HEK293 (cell line): ENCODE data around the gene SLC32A1.

Experiments used
- CTCF ChIA-PET: fragments of 350-600 bp; formaldehyde crosslinking; extraction: SDS; loops from one replicate; lab custom pipeline; 2021; ENCODE audit warnings: antibody characterized with exemption; lab: Yijun Ruan, JAX
- POLR2A ChIA-PET: fragments of 300-600 bp; formaldehyde crosslinking; extraction: SDS; loops from one replicate; lab custom pipeline; 2020; ENCODE audit warnings: antibody characterized with exemption, inconsistent platforms; lab: Yijun Ruan, JAX
- H3K27ac ChIP-seq: fragments of 200-500 bp; sonication (Bioruptor generic); 2 replicates; pipeline ENCODE4 v1.5.1; 2014; ENCODE audit warnings: low read depth, low read length, control low read depth, inconsistent platforms; ENCODE audit errors: extremely low read depth
- H3K36me3 ChIP-seq, 2 experiments: fragments of 200-500 bp in 1 of 2; sonication (Bioruptor generic) in 1 of 2; 1 replicate in 1 of 2; 2 replicates in 1 of 2; pipeline ENCODE4 v1.5.1; 2014 to 2017; ENCODE audit warnings: inconsistent platforms in 2 of 2, low read length in 2 of 2; ENCODE audit not compliant: control insufficient read depth in 2 of 2, insufficient read depth in 1 of 2
- H3K4me1 ChIP-seq: fragments of 200-500 bp; sonication (Bioruptor generic); 2 replicates; pipeline ENCODE4 v1.5.1; 2014; ENCODE audit warnings: mild to moderate bottlenecking, low read length, inconsistent platforms; ENCODE audit not compliant: control insufficient read depth, insufficient read depth
- H3K4me3 ChIP-seq: 2 replicates; pipeline ENCODE4 v1.5.1; 2011; ENCODE audit warnings: low read depth, mild to moderate bottlenecking, control low read depth, low read length, moderate library complexity
- H3K9me3 ChIP-seq: fragments of 200-500 bp; sonication (Bioruptor generic); 2 replicates; pipeline ENCODE4 v1.5.1; 2014; ENCODE audit warnings: low read depth, low read length, inconsistent platforms; ENCODE audit not compliant: control insufficient read depth, insufficient read depth
- EGR2 ChIP-seq: fragments of 450-650 bp; formaldehyde crosslinking; IDR thresholded peaks from 2 replicates; pipeline ENCODE4 v1.5.1; 2016; ENCODE audit warnings: low read depth, missing biosample characterization, missing genetic modification characterization
- GLI2 ChIP-seq: fragments of 450-650 bp; formaldehyde crosslinking; IDR thresholded peaks from 2 replicates; pipeline ENCODE4; 2017; ENCODE audit warnings: missing biosample characterization, missing genetic modification characterization, low read depth, borderline replicate concordance
- GLIS1 ChIP-seq: fragments of 450-650 bp; formaldehyde crosslinking; IDR thresholded peaks from 2 replicates; pipeline ENCODE4 v1.5.1; 2016; ENCODE audit warnings: missing biosample characterization, missing genetic modification characterization
- REST ChIP-seq: fragments of 450-650 bp; formaldehyde crosslinking; IDR thresholded peaks from 2 replicates; pipeline ENCODE4 v1.5.1; 2016; ENCODE audit warnings: missing biosample characterization, missing genetic modification characterization
- SP2 ChIP-seq: fragments of 450-650 bp; formaldehyde crosslinking; IDR thresholded peaks from 2 replicates; pipeline ENCODE4 v1.5.1; 2016; ENCODE audit warnings: missing biosample characterization, missing genetic modification characterization
- SP3 ChIP-seq: fragments of 450-650 bp; formaldehyde crosslinking; IDR thresholded peaks from 2 replicates; pipeline ENCODE4 v1.5.1; 2016; ENCODE audit warnings: missing biosample characterization, missing genetic modification characterization
- SP7 ChIP-seq: fragments of 450-650 bp; formaldehyde crosslinking; IDR thresholded peaks from 2 replicates; pipeline ENCODE4 v1.5.1; 2016; ENCODE audit warnings: missing biosample characterization, missing genetic modification characterization
- TRIM28 ChIP-seq: IDR thresholded peaks from 2 replicates; pipeline ENCODE4 v1.6.1; 2011; ENCODE audit warnings: low read length, control low read depth, borderline replicate concordance
- YY2 ChIP-seq: fragments of 450-650 bp; formaldehyde crosslinking; IDR thresholded peaks from 2 replicates; pipeline ENCODE4 v1.5.1; 2016; ENCODE audit warnings: missing biosample characterization, missing genetic modification characterization
- ZBTB20 ChIP-seq: fragments of 450-650 bp; formaldehyde crosslinking; IDR thresholded peaks from 2 replicates; pipeline ENCODE4 v1.5.1; 2016; ENCODE audit warnings: missing biosample characterization, missing genetic modification characterization
- ZBTB26 ChIP-seq: fragments of 450-650 bp; formaldehyde crosslinking; optimal IDR thresholded peaks from 2 replicates; pipeline ENCODE3; 2016; ENCODE audit warnings: missing biosample characterization, mild to moderate bottlenecking, missing genetic modification characterization
- ZBTB8A ChIP-seq: fragments of 450-650 bp; formaldehyde crosslinking; IDR thresholded peaks from 2 replicates; pipeline ENCODE4 v1.5.1; 2016; ENCODE audit warnings: missing biosample characterization, missing genetic modification characterization
- ZIC2 ChIP-seq: fragments of 450-650 bp; formaldehyde crosslinking; IDR thresholded peaks from 2 replicates; pipeline ENCODE4 v1.5.1; 2016; ENCODE audit warnings: missing biosample characterization, missing genetic modification characterization
- ZNF10 ChIP-seq: fragments of 450-650 bp; formaldehyde crosslinking; IDR thresholded peaks from 2 replicates; pipeline ENCODE4 v1.5.1; 2017; ENCODE audit warnings: missing biosample characterization, missing genetic modification characterization
- ZNF138 ChIP-seq: fragments of 450-650 bp; formaldehyde crosslinking; IDR thresholded peaks from 2 replicates; pipeline ENCODE4 v1.5.1; 2016; ENCODE audit warnings: missing biosample characterization, missing genetic modification characterization, borderline replicate concordance
- ZNF266 ChIP-seq: fragments of 450-650 bp; formaldehyde crosslinking; IDR thresholded peaks from 2 replicates; pipeline ENCODE4 v1.5.1; 2016; ENCODE audit warnings: missing biosample characterization, missing genetic modification characterization, low read depth
- ZNF292 ChIP-seq: fragments of 450-650 bp; formaldehyde crosslinking; IDR thresholded peaks from 2 replicates; pipeline ENCODE4 v1.5.1; 2016; ENCODE audit warnings: low read depth, missing biosample characterization, missing genetic modification characterization, borderline replicate concordance
- ZNF311 ChIP-seq: fragments of 450-650 bp; formaldehyde crosslinking; IDR thresholded peaks from 2 replicates; pipeline ENCODE4 v1.5.1; 2017; ENCODE audit warnings: missing biosample characterization, missing genetic modification characterization, borderline replicate concordance
- ZNF335 ChIP-seq: fragments of 450-650 bp; formaldehyde crosslinking; conservative IDR thresholded peaks from 2 replicates; pipeline ENCODE4 v1.5.1; 2016; ENCODE audit warnings: missing biosample characterization, missing genetic modification characterization
- ZNF785 ChIP-seq: fragments of 450-650 bp; formaldehyde crosslinking; IDR thresholded peaks from 2 replicates; pipeline ENCODE4 v1.5.1; 2016; ENCODE audit warnings: missing biosample characterization, missing genetic modification characterization
- TF ChIP-seq, protein P1 (sequence below): fragments of 450-650 bp; formaldehyde crosslinking; conservative IDR thresholded peaks from 2 replicates; pipeline ENCODE4 v1.5.1; 2016; ENCODE audit warnings: low read depth, missing biosample characterization, missing genetic modification characterization

The SLC32A1 gene

DNA sequence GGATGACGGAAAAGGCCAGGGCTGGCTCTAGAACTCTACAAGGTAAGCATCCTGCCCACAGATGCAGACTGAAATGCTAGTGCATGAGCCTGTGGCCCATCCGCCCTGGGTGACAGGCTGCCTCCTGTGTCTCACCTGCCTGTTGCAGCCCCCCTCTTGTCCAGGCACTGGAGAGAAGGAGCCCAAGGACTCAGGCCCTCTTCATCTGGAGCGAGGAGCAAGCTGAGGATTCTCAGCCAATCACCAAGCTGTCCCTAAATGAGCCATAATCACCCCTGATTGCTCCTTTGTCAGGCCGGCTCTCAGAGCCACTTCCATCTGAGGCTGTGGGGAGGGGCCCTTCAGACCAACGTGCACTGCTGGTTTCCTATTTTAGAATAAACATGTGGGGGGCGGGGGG lies 10.0 kb upstream of the SLC32A1 start (continued):
- TF ChIP-seq REST, result no peak
- no peak for TF ChIP-seq SP2 (tag by site-specific recombination)
- no peak for TF ChIP-seq ZNF311 (tag by site-specific recombination)
- TF ChIP-seq YY2 (tag by site-specific recombination), result no peak

DNA sequence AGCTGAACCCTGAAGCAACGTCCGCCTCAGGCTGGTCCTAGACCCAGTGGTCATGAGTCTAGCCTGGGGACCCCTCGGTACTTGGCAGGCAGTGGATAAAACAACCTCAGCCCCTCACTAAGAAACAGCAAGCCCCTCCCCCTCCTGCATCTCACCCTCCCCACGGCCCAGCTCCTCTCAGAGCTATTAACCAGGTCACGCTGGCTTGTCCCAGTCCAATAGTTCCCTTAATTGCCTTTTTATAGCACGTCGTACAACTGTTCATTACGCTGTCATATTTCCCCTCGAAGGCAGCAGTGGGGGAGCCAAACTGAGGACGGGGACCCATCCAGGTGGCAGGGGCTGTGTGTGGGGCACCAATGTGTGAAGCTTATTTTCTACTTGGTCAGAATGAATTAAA lies 8.6 kb upstream of the SLC32A1 start:
- H3K36me3 ChIP-seq, result no peaks in the 10 kb centered on the region
- no peaks in the 10 kb centered on the region for H3K9me3 ChIP-seq
- CTCF ChIA-PET, result interaction anchor here (0.6 kb wide), 1 partner anchor 270 kb away, joined by 3 read pairs; no protein-coding TSS in a partner anchor
- TF ChIP-seq GLI2 (tag by site-specific recombination) (no peak), EGR2 (tag by site-specific recombination) (no peak)
- TF ChIP-seq, all 188 proteins: peak for 0
- Histone ChIP-seq H3K4me3 (no peak overlapping the region), H3K27ac (no peak overlapping the region), H3K4me1 (no peaks in the 10 kb centered on the region)
- POLR2A ChIA-PET, result no interaction called here

DNA sequence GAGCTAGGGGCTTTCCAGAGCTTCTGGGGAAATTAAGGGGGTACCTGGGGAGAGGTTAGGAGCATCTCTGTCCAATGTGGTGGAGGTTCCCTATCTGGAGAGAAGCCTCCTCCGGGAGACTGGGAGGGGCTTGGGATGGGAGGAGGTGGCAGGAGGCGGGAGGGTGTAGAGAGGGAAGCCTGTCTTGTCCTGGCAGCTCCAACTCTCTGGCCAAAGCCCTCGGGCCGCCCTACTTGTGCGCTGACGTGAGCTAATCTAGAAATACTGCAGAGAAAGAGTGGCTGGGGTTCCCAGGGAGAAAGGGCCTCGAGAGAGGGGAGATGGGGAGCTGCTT lies 1.6 kb upstream of the SLC32A1 start:
- no peak overlapping the region for H3K27ac ChIP-seq
- 0 out of 2 replicates have a peak, but pooled peaks cover 3% of the 10 kb centered on the region for H3K4me1 ChIP-seq
- CTCF ChIA-PET, result interaction anchor here (0.6 to 0.7 kb wide), 2 partner anchors 75 to 140 kb away, joined by 3 read pairs; no protein-coding TSS in a partner anchor
- H3K9me3 ChIP-seq, result no peaks in the 10 kb centered on the region
- POLR2A ChIA-PET, result no interaction called here
- TF ChIP-seq SP2 (tag by site-specific recombination) (0 out of 2 replicates have a peak, but pooled peaks have one; percentile 21), SP3 (peak; percentile 27; the same call in 1 of the 2 replicates), ZNF266 (tag by site-specific recombination) (no peak)
- H3K36me3 ChIP-seq, result no peaks in the 10 kb centered on the region
- H3K4me3 ChIP-seq, result no peak overlapping the region

- Histone ChIP-seq H3K9me3 (no peaks in the 10 kb centered on the region), H3K36me3 (no peaks in the 10 kb centered on the region), H3K27ac (no peak overlapping the region), H3K4me3 (no peak overlapping the region), H3K4me1 (0 out of 2 replicates have a peak, but pooled peaks cover 3% of the 10 kb centered on the region)
- ChIA-PET CTCF (interaction anchor here (0.7 to 1.4 kb wide), 3 partner anchors 20 to 75 kb away, joined by 3 to 4 read pairs (median 3); no protein-coding TSS in a partner anchor), POLR2A (no interaction called here)
- peak; percentile 38; the same call in 1 of the 2 replicates for TF ChIP-seq SP7 (tag by site-specific recombination)
- no peak for TF ChIP-seq ZNF10 (tag by site-specific recombination)
- TF ChIP-seq ZBTB8A (tag by site-specific recombination), result no peak
- TF ChIP-seq ZBTB20 (tag by site-specific recombination), result peak; percentile 42; the same call in 1 of the 2 replicates
- TF ChIP-seq ZNF335 (tag by site-specific recombination), result peak; percentile 99
- TF ChIP-seq ZIC2 (tag by site-specific recombination), result no peak
- no peak for TF ChIP-seq ZNF138
- TF ChIP-seq ZNF785 (tag by site-specific recombination), result no peak
- no peak for TF ChIP-seq TRIM28
- TF ChIP-seq SP3, result peak; percentile 4; the same call in 1 of the 2 replicates
- TF ChIP-seq GLIS1 (tag by site-specific recombination), result peak; percentile 70
- peak; percentile 27 for TF ChIP-seq ZBTB26 (tag by site-specific recombination)
- TF ChIP-seq ZNF292, result no peak
- TF ChIP-seq, protein P1, sequence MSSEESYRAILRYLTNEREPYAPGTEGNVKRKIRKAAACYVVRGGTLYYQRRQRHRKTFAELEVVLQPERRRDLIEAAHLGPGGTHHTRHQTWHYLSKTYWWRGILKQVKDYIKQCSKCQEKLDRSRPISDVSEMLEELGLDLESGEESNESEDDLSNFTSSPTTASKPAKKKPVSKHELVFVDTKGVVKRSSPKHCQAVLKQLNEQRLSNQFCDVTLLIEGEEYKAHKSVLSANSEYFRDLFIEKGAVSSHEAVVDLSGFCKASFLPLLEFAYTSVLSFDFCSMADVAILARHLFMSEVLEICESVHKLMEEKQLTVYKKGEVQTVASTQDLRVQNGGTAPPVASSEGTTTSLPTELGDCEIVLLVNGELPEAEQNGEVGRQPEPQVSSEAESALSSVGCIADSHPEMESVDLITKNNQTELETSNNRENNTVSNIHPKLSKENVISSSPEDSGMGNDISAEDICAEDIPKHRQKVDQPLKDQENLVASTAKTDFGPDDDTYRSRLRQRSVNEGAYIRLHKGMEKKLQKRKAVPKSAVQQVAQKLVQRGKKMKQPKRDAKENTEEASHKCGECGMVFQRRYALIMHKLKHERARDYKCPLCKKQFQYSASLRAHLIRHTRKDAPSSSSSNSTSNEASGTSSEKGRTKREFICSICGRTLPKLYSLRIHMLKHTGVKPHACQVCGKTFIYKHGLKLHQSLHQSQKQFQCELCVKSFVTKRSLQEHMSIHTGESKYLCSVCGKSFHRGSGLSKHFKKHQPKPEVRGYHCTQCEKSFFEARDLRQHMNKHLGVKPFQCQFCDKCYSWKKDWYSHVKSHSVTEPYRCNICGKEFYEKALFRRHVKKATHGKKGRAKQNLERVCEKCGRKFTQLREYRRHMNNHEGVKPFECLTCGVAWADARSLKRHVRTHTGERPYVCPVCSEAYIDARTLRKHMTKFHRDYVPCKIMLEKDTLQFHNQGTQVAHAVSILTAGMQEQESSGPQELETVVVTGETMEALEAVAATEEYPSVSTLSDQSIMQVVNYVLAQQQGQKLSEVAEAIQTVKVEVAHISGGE, result peak; percentile 23; the same call in 1 of the 2 replicates
Observed at GRCh38 chr20:38723017-38723847, 1.1 kb upstream of the SLC32A1 start.
